ENCODE measurements around the gene JPH3. TPM values are rescaled to one million over a fixed set of nuclear protein-coding genes. Genes with fewer than 3 reads are reported as not detected.

The JPH3 gene
- polyA plus RNA-seq, 1 donor (not counting 4 experiments of a cell fraction or from before 2014, with no cell fraction given): not detected

DNA sequence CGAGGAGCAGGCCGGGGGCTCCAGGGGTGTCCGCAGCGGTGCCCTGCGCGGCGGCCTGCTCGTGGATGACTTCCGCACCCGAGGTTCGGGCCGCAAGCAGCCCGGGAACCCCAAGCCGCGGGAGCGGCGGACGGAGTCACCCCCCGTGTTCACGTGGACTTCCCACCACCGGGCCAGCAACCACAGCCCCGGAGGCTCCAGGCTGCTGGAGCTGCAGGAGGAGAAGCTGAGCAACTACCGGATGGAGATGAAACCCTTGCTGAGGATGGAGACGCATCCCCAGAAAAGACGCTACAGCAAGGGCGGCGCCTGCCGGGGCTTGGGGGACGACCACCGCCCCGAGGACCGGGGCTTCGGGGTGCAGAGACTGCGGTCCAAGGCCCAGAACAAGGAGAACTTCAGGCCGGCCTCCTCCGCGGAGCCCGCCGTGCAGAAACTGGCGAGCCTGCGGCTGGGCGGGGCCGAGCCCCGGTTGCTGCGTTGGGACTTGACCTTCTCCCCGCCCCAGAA is 87.7 kb downstream of the JPH3 start:
- Histone ChIP-seq H3K4me3 (ENCODE audit: control insufficient read depth in 2 of 3, extremely low read depth in 1 of 3, insufficient read depth in 2 of 3, low read depth in 1 of 3, low read length in 3 of 3) (no peak overlapping the region), H3K36me3 (ENCODE audit: control insufficient read depth in 2 of 2, extremely low read depth in 1 of 2, insufficient read depth in 2 of 2, low read length in 2 of 2) (no peaks in the 10 kb centered on the region), H3K9me3 (ENCODE audit: control insufficient read depth, low read depth, low read length) (no peaks in the 10 kb centered on the region), H3K9ac (ENCODE audit: control insufficient read depth, extremely low read depth, insufficient read depth, low read length) (no peak overlapping the region), H3K4me1 (ENCODE audit: control insufficient read depth, extremely low read depth, insufficient read depth, low read length) (no peaks in the 10 kb centered on the region), H3K4me2 (ENCODE audit: control insufficient read depth, extremely low read depth, insufficient read depth, low read depth, low read length) (no peak overlapping the region), H3K79me2 (ENCODE audit: control insufficient read depth, insufficient read depth, low read length) (no peaks in the 10 kb centered on the region), H4K20me1 (ENCODE audit: control insufficient read depth, extremely low read depth, insufficient read depth, low read length) (no peaks in the 10 kb centered on the region), H3K9me1 (ENCODE audit: control insufficient read depth, extremely low read depth, insufficient read depth, low read length) (no peaks in the 10 kb centered on the region), H2AFZ (ENCODE audit: control insufficient read depth, low read length) (no peak overlapping the region), H3K27ac (ENCODE audit: control insufficient read depth, insufficient read depth, low read length) (no peak overlapping the region), H3K27me3 (ENCODE audit: control insufficient read depth, extremely low read depth, insufficient read depth, low read length) (peaks cover 22% of the 10 kb centered on the region)
- dilution Hi-C loops (cut with MboI; ENCODE audit: extremely low pct_ligation_motif_present, low sequenced_read_pairs): no loop called here
- FAIRE-seq (no peak), DNase-seq (ENCODE audit: low read depth, low spot score) (no peak)
- no peak for TF ChIP-seq EZH2 (IDR thresholded peaks at IDR 0.05; ENCODE audit: low read length)
- TF ChIP-seq, protein P1, sequence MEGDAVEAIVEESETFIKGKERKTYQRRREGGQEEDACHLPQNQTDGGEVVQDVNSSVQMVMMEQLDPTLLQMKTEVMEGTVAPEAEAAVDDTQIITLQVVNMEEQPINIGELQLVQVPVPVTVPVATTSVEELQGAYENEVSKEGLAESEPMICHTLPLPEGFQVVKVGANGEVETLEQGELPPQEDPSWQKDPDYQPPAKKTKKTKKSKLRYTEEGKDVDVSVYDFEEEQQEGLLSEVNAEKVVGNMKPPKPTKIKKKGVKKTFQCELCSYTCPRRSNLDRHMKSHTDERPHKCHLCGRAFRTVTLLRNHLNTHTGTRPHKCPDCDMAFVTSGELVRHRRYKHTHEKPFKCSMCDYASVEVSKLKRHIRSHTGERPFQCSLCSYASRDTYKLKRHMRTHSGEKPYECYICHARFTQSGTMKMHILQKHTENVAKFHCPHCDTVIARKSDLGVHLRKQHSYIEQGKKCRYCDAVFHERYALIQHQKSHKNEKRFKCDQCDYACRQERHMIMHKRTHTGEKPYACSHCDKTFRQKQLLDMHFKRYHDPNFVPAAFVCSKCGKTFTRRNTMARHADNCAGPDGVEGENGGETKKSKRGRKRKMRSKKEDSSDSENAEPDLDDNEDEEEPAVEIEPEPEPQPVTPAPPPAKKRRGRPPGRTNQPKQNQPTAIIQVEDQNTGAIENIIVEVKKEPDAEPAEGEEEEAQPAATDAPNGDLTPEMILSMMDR (optimal IDR thresholded peaks at IDR 0.05 in 1 of 3, IDR thresholded peaks at IDR 0.05 in 1 of 3, conservative IDR thresholded peaks at IDR 0.05 in 1 of 3; ENCODE audit: extremely low read depth in 1 of 3, insufficient read depth in 2 of 3, low read length in 3 of 3): no peak

DNA sequence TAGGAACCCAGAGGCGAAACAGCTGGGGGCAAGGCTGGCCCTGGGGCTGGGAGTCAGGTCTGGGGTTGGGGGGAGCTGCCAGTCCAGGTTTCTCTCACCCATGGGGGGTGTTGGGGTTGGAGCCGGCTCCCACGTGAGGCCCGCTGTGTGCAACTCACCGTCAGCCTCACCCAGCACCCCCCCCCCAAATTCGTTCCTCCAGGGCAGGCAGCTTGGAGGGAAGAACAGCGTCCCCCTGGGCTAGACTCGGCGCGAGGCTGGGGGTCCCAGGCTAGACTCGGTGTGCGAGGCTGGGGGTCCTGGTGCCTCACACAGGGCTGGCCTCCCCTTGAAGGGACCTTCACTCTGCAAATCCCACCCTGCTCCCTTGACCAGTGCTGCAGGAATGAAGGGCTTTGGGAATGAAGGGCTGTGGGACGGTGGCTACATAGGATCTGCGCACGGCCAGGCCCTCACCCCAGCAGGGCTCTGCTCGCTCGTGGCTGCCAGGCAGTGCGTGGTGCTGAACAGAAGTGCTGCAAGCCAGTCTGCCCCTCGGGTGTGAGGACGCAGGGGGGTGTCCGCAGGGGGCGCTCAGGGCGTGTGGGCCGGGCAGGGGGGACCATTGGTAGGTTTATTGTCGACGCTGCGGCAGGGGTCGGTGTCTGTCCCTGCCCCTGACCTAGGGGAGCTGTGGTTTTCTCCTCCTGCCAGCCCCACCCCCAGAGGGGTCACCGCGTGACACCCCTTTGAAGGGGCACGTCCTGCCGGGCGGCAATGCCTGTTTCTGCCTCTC is 88.8 kb downstream of the JPH3 start:
- Histone ChIP-seq H3K4me3 (ENCODE audit: control insufficient read depth in 2 of 3, extremely low read depth in 1 of 3, insufficient read depth in 2 of 3, low read depth in 1 of 3, low read length in 3 of 3) (no peak overlapping the region), H2AFZ (ENCODE audit: control insufficient read depth, low read length) (no peak overlapping the region), H3K9ac (ENCODE audit: control insufficient read depth, extremely low read depth, insufficient read depth, low read length) (no peak overlapping the region), H3K27me3 (ENCODE audit: control insufficient read depth, extremely low read depth, insufficient read depth, low read length) (peaks cover 17% of the 10 kb centered on the region), H3K4me2 (ENCODE audit: control insufficient read depth, extremely low read depth, insufficient read depth, low read depth, low read length) (no peak overlapping the region), H4K20me1 (ENCODE audit: control insufficient read depth, extremely low read depth, insufficient read depth, low read length) (no peaks in the 10 kb centered on the region), H3K4me1 (ENCODE audit: control insufficient read depth, extremely low read depth, insufficient read depth, low read length) (no peaks in the 10 kb centered on the region), H3K79me2 (ENCODE audit: control insufficient read depth, insufficient read depth, low read length) (no peaks in the 10 kb centered on the region), H3K9me3 (ENCODE audit: control insufficient read depth, low read depth, low read length) (no peaks in the 10 kb centered on the region), H3K27ac (ENCODE audit: control insufficient read depth, insufficient read depth, low read length) (no peak overlapping the region), H3K36me3 (ENCODE audit: control insufficient read depth in 2 of 2, extremely low read depth in 1 of 2, insufficient read depth in 2 of 2, low read length in 2 of 2) (peaks cover 0 to 2% of the 10 kb centered on the region in 2 experiments), H3K9me1 (ENCODE audit: control insufficient read depth, extremely low read depth, insufficient read depth, low read length) (no peaks in the 10 kb centered on the region)
- dilution Hi-C loops (cut with MboI; ENCODE audit: extremely low pct_ligation_motif_present, low sequenced_read_pairs): no loop called here
- TF ChIP-seq, protein P1 (optimal IDR thresholded peaks at IDR 0.05 in 1 of 3, IDR thresholded peaks at IDR 0.05 in 1 of 3, conservative IDR thresholded peaks at IDR 0.05 in 1 of 3; ENCODE audit: extremely low read depth in 1 of 3, insufficient read depth in 2 of 3, low read length in 3 of 3): no peak
- TF ChIP-seq EZH2 (IDR thresholded peaks at IDR 0.05; ENCODE audit: low read length): no peak
- DNase-seq (ENCODE audit: low read depth, low spot score): no peak
- FAIRE-seq: no peak
